Colon (tissue), 2 donors: ENCODE results near the gene SLC35A5.
"Not testable (repeated sequence)": the region's sequence is repeated elsewhere in the genome, so short reads cannot be mapped to it uniquely, and the experiment has no call there.

Experiments used
- FAIRE-seq: peaks from 2 replicates; lab custom pipeline; 2012; peaks lifted over from hg19 to GRCh38; lab: Jason Lieb, UNC
- donor health status: control.
- donor health status: control.

The SLC35A5 gene

DNA sequence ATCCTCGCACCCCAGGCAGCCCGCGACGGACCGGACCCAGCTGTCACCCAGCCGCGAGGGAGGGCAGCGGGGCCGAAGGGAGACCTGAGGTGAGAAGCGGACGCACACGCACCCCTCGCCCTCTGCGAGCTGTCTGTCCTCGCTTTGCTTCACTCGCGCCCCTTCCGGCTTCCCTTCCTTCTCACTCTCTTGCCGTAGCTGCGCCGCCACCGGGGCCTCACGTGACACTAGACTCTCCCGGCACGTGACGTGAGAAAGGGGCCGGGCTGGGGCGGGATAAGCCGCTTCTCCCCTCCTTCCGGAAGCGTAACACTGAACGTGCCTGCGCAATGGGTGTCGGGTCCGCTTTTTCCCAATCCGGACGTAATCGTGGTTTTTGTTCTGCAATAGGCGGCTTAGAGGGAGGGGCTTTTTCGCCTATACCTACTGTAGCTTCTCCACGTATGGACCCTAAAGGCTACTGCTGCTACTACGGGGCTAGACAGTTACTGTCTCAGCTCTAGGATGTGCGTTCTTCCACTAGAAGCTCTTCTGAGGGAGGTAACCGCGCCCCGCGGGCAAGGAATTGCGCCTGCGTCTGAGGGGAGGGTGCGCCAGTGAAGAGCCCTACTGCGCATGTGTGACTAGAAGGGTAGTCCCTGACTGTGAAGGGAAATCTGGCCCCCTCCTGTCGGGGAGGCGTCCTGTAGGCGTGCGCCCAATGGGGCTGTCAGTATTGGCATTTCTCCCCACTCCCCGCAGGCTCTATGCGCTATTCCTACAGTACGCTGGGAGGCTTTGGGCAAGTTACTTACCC lies at the start of gene SLC35A5, which contains the start of gene ATG3:
Gene SLC35A5 (plus strand): TSS at position 312 of the 796 bp plus-strand sequence. CDS start 1,359 bp downstream, outside the sequence.
Gene ATG3 (minus strand): TSS at position 229 of the 796 bp plus-strand sequence. CDS start 434 bp downstream, outside the sequence.
- FAIRE-seq: no peak

GRCh38 chr3:112512320-112512719 lies 49.5 kb upstream of the SLC35A5 start:
- peak; percentile 64 for FAIRE-seq

DNA sequence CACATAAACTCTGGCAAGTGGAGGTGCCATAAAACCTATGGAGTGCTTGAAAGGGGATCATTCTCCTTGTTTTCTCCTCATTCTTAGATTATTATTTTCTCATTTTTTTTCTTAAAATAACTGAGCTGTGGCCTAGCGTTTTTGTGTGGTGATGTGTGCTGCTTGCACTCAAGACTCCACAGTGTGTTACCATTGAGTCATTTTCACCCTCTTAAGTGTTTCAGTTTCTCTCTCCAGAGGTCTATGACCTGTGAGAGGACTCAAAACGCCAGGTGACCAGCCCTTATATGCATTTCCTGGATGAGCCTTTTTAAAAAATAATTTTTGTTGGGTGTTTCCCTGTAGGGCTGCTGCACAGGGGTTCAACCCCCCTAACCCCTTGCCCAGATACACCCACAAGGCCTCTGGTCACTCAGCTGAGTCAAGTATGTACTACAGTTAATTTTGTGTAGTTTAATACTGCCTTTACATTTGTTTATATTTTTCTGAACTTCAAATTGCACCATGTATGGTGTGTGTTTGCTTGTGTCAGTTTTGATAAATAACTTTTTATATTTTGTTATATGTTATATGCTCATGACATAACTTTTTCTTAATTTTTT lies 47.2 kb upstream of the SLC35A5 start:
- no peak for FAIRE-seq

DNA sequence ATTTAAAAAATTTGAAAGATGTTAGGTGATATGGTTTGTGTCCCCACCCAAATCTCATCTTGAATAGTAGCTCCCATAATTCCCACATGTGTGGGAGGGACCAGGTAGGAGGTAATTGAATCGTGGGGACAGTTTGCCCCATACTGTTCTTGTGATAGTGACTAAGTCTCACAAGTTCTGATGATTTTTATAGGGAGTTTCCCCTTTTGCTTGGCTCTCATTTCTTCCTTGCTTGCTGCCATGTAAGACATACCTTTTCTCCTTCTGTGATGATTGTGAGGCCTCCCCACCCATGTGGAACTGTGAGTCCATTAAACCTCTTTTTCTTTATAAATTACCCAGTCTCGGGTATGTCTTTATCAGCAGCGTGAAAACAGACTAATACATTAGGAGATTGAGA lies 42.9 kb upstream of the SLC35A5 start:
- not testable (repeated sequence) for FAIRE-seq

GRCh38 chr3:112519424-112520001 lies 42.3 kb upstream of the SLC35A5 start:
- peak; percentile 66 for FAIRE-seq

DNA sequence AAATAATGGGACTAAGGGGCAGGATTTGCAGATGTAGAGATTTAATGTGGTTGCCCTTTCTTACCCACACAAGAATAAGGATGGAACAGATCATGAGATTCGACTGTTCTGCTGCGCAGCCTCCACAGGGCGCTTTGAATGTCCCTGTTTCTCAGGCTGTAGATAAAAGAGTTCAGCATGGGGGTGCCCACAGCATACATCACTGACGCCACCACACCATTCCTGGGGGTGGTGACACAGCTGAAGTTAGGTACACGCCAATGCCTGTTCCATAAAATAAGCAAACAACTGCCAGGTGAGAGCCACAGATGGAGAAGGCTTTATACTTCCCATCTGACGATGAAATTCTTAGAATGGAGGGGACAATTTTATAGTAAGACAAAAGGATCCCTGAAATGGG lies 37.7 kb upstream of the SLC35A5 start:
- FAIRE-seq: not testable (repeated sequence)

DNA sequence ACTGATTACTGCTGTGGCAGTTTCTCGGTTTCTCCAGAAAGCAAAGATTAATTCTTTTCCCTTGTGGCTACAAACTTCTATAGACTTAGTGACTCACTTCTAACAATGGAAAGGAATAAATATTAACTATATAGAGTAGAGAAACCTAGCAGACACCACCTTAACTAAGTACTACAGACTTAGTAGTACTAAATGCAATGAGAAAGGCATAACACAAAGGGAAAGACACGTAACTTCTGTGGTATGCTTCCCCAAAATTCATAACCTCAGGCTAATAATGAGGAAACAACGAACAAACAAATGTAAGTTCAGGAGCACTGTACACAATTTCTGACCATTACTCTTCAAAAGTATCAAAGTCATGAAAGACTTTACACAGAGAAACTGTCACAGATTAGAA lies 31.3 kb upstream of the SLC35A5 start:
- FAIRE-seq: no peak

DNA sequence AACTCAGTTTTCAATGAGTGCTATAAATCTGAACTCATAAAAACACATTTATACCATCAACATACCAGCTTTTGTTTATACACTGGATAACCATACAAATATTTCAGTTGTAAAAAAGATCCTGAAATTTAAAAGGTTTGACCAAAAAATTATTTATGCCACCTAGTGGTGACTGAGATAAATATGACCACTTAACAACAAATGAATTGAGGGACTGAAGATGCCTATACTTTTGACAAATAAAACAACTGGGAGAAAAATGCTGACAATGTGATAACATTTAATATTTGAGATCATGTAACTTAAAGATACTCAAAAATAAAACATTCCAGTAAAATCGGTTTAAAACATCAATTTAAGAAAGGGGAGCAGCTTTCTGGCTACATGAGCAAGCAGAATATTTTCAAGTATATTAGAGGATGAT lies 30.5 kb upstream of the SLC35A5 start:
- peak; percentile 78 for FAIRE-seq

- FAIRE-seq: no peak
Observed at GRCh38 chr3:112539825-112540650, 21.8 kb upstream of the SLC35A5 start.

- FAIRE-seq: no peak
Observed at GRCh38 chr3:112546216-112546759, 15.6 kb upstream of the SLC35A5 start.

- no peak for FAIRE-seq
Observed at GRCh38 chr3:112550859-112551258, 11.0 kb upstream of the SLC35A5 start.

GRCh38 chr3:112555535-112556170 lies 6.2 kb upstream of the SLC35A5 start:
- FAIRE-seq: no peak

GRCh38 chr3:112557976-112558375 lies 3.9 kb upstream of the SLC35A5 start:
- FAIRE-seq: no peak

DNA sequence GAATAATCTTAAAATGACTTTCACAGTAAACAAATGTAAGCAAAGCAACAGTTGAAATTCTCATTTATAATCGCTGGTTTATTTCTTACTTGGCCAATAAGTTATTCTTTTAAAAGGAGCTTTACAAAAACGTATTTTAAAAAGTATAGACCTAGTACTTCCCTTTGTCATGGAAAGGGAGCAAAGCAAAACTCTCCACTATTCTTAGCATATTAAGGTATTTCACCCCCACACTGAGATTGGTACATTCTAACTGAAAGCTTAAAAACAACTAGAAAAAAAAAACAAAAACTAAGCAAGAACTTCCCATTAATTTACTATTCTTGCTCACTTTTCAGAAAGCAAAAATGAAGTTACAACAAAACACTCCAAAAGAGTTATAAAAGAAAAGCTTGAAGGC lies 1.5 kb upstream of the SLC35A5 start:
- FAIRE-seq: no peak

GRCh38 chr3:112560721-112561483 lies 943 bp upstream of the SLC35A5 start:
- no peak for FAIRE-seq

DNA sequence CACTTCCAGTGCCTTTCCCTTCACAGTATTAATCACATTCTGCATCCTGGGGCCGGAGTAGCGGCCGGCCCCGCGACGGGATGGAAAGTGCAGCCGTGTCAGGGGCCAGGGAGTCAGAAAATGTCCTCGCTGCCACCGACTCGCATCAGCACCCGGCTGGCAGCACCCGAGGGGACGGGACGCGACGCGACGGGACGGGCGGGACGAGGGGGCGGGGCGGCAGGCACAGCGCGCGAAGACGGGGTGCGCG lies 436 bp upstream of the SLC35A5 start:
- no peak for FAIRE-seq

GRCh38 chr3:112564247-112564939 lies 2.5 kb downstream of the SLC35A5 start:
- FAIRE-seq: not testable (repeated sequence)

DNA sequence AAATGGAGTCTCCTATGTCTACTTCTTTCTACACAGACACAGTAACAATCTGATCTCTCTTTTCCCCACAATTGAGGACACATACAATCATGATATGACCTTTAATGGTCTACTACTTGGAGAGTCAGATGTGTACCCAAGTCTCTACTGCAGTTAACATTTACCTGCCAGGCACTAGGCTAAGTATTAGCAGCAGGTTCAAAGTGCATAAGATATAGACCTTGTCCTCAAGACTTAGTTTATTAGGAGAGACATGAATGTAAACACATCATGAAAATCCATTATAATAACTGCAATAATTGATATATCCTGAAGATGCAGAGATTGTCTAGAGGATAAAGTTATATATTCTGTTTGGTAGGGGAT lies 3.1 kb downstream of the SLC35A5 start:
- no peak for FAIRE-seq

DNA sequence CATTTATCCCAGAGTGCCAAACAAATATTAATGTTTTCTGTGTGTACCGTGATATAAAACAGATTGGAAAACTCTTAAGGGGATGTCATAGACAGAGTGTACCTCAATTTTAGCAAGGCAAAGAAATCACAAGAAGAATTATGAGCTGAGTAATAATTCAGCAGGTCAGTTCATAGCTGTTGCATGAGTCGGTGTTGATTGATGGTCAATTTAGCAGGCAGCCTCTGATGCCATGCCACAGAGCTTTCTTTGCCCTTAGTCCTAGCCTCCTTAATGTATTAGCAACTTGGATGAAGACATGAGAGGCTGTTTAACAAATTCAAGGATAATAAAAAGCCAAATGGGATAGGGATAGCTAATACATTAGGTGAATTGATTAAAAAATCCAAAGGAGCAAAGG lies 6.8 kb downstream of the SLC35A5 start:
- no peak for FAIRE-seq

DNA sequence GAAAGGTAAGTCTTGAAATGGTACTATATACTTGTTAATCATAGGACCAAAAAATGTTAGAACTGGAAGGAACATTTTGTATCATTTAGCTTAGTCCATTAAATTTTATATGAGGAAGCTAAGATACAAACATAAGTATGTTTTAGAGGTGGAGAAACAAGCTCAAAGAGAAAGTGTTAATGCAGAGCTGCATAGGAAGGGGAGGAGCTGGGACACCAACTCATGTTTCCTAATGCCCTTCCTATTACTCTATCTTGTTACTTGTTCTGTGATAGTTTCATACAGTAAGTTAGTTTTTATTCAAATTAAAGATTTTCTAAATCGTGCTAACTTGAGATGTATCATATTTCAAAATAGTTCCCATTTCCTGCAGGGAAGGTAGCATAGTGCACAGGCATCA lies 7.4 kb downstream of the SLC35A5 start:
- FAIRE-seq: no peak
